Measurements from ENCODE around the gene MPL.

MPL gene

GRCh38 chr1:43306688-43307457, 30.7 kb upstream of the MPL start:
- DNase-seq = no peak

DNA sequence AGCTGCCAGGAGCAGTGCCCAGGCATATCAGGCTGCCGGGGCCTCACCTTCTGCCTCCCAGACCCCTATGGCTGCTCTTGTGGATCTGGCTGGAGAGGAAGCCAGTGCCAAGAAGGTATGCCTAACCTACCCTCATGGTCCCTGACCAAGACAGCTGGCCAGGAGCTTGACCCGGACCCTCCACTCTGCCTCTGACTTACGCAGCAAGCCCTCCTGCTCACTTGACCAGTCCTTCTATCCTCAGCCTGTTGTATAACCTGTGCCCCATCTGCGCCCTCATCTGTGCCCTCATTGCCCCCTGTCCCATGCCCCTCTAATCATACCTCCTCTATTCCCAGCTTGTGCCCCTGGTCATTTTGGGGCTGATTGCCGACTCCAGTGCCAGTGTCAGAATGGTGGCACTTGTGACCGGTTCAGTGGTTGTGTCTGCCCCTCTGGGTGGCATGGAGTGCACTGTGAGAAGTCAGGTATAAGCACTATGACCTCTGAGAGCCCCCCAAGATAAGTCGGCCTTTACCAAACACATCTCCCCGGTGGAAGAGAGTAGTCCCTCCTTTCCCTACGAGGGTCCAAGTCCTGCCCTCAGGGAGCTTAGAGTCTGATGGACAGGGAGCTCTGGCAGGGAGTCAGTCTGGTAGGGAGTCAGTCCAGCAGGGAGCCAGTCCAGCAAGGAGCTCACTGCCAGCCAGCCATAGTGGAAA, 30.0 kb upstream of the MPL start:
- DNase-seq = no peak

- no peak for DNase-seq
Measured at GRCh38 chr1:43308635-43309404, 28.8 kb upstream of the MPL start.

DNA sequence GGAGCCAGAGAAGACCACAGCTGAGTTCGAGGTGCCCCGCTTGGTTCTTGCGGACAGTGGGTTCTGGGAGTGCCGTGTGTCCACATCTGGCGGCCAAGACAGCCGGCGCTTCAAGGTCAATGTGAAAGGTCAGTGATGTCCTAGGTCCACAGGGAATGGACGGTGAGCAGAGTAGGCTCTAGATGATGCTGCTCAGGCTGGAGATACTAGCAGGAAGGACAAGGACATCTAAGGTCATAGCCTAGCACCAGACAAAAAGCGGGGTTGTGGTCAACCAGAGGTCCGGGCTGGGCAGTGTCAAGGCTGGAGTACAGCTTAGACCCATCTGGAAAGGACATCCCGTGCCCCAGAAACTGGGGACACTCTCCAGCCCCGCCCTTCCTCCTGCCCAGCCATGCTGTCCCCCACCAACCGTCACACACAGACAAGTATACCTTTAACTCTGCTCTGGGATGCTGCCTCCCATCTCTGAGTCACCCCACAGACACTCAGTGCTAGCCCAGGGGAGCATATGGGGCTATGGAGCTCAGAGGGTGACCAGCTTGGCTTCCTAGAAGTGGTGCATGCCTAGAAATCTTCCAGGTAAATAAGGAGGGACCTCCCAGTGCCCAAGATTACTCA, 28.1 kb upstream of the MPL start:
- DNase-seq = no peak

- no peak for DNase-seq
Measured at GRCh38 chr1:43311521-43311920, 26.1 kb upstream of the MPL start.

DNA sequence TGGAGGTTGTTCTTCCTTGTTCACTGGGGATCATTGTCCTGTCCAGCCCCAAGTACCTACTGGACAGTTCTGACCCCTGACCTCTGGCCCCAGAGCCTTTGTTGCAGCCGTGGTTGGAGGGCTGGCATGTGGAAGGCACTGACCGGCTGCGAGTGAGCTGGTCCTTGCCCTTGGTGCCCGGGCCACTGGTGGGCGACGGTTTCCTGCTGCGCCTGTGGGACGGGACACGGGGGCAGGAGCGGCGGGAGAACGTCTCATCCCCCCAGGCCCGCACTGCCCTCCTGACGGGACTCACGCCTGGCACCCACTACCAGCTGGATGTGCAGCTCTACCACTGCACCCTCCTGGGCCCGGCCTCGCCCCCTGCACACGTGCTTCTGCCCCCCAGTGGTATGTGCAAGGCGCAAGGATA, 25.4 kb upstream of the MPL start:
- no peak for DNase-seq

DNA sequence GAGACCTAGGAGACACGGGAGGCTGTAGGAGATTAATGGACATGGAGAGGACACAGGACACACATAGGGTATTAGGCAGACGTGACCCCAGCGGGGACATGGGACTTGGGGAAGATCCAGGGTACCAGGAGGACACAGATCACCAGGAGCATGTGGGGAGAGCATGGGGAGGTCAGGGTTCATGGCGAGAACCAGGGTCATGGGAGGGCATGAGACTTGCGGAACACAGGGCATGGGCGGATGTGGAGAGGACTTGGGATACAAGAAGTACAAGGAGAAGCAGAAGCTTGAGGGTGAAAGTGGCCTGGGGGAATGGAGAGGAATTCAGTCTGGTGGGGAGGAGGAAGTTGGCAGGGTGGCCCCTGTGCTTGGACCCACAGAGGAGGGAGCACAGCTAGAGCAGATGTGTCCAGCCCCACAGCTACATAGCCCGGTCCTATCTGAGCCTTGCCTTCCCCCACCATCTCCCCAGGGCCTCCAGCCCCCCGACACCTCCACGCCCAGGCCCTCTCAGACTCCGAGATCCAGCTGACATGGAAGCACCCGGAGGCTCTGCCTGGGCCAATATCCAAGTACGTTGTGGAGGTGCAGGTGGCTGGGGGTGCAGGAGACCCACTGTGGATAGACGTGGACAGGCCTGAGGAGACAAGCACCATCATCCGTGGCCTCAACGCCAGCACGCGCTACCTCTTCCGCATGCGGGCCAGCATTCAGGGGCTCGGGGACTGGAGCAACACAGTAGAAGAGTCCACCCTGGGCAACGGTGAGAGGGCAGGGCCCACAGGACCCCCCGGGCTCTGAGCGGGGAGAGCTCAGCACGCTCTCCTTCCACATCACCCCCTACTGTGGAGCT, 24.7 kb upstream of the MPL start:
- DNase-seq = no peak

- DNase-seq = no peak
Measured at GRCh38 chr1:43313771-43314170, 23.8 kb upstream of the MPL start.

DNA sequence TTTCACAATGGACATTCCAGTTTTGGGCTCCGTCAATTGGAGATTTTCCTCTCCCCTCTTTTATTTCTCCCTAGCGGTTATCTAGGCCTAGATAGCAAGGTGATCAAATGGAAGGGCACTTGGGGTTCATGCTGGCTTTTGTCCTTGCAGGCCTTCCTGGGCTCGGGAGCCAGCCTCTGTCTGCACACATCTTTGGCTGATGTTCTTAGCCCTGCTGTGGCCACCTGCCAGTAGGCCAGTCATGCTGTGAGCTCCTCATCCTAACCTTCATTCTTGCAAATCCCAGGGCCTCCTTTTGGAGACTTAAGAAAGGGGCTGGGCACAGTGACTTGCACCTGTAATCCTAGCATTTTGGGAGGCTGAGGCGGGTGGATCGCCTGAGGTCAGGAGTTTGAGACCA, 23.4 kb upstream of the MPL start:
- DNase-seq = no peak

- no peak for DNase-seq
Measured at GRCh38 chr1:43315481-43315880, 22.1 kb upstream of the MPL start.

DNA sequence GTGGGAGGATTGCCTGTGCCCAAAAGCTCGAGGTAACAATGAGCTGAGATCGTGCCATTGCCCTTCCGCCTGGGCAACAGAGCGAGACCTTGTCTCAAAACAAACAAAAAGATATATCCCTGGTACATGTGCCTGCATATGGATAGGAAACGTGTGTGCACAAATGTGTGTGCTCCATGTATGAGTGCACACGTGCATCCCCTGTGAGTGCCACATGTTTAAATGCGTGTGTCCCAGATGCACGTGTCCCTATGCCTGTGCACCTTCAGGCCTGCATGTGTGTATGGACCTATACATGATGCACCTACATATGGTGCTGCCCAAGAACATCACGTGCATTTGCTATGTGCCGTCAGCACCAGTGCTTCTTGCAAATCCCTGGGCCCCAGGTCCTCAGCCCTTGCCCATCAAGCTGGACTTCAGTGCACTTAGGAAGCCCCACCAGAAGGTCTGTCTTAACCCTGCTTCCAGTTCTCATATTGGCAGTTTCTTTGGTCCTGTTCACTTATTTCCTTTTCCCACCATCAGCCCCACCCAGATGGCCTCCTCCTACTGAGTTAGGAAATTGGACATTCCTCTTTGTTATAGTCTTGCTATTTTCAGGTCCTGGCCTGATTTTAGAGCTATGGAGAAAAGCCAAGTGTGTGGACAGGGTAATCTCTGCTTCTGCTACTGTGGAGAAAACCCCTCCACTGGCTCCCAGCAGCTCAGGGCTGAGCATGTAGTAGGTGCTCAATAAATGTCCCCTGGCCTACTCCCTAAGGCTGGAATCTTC, 21.5 kb upstream of the MPL start:
- no peak for DNase-seq

DNA sequence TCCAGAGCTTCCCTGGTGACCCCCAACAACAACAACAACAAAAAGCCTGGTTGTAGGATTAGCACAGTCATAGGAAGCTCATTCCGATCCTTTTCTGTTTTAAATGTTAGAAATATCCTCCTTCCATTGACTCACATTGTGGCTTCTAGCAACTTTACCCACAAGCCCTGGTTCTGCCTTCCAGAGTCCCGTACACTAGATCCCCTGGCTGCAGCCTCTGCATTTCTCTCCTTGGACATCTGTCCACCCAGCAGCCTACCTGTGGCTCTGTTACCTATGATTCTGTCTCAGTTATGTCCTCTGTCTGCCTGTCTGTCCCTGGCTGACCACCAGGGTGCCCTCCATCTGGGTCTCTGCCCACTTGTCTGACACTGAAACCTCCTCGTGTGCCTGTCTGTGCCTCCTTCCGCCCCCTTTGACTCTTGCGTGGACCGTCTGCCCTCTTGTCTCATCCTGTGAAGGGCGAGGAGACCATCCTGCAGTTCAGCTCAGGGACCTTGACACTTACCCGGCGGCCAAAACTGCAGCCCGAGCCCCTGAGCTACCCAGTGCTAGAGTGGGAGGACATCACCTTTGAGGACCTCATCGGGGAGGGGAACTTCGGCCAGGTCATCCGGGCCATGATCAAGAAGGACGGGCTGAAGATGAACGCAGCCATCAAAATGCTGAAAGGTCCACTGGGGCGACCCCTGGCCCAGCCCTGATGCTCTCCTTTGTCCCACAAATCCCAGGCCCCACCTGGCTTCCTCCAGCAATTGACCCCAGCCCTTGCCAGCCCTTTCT, 20.7 kb upstream of the MPL start:
- DNase-seq = no peak

DNA sequence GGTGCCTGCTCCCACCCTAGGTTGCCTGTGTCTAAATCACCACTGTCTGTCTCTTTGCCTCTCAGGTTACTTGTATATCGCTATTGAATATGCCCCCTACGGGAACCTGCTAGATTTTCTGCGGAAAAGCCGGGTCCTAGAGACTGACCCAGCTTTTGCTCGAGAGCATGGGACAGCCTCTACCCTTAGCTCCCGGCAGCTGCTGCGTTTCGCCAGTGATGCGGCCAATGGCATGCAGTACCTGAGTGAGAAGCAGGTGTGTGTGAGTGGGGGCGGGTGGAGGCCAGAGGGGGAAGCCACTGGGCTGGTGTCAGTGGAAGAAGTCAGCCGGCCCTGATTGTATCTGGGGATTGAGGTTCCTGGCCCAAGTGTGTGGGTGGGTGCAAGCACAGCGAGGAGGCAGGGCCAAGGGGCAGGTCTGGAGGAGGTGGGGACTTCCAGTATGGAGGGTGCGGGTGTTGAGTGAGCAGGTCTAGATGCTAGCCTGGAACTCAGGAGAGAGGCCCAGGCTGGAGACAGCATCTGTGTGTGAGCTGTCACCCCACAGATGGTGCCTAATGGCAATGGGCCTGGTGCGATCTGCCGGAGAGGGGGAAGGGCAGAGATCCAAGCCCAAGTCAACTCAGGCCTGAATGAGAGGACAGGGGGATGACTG, 19.7 kb upstream of the MPL start:
- DNase-seq = no peak

DNA sequence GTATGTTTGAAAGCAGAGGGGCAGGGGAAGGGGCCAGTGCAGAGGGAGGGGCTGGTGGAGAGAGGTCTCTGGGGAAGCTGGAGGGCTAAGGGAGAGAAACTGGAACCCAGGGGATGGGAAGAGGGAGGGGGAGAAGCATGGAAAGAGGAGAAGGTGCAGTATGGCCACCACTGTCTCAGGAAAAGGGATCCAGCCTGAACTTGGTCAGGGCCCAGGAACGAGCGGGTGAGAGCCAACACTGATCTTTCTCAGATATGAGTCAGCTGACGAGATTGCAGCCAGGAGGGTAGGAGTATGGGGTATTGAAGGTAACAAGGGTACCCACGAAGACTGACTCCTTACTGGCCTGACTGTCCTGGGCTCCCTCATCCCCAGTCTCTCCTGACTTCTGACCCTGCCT, 18.8 kb upstream of the MPL start:
- DNase-seq = no peak

DNA sequence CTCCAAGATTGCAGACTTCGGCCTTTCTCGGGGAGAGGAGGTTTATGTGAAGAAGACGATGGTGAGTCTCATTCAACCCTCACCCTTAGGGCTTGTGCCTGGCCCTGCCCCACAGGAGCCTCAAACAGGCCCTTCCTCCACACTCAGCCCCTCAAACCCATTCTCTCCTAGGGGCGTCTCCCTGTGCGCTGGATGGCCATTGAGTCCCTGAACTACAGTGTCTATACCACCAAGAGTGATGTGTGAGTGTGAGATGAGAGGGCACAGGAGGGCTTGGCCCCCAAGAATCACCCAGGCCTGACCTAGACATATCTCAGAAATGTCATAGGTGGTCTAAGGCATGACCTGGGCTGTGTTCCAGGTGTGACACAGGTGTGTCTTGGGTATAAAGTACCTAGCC, 18.3 kb upstream of the MPL start:
- DNase-seq = no peak

DNA sequence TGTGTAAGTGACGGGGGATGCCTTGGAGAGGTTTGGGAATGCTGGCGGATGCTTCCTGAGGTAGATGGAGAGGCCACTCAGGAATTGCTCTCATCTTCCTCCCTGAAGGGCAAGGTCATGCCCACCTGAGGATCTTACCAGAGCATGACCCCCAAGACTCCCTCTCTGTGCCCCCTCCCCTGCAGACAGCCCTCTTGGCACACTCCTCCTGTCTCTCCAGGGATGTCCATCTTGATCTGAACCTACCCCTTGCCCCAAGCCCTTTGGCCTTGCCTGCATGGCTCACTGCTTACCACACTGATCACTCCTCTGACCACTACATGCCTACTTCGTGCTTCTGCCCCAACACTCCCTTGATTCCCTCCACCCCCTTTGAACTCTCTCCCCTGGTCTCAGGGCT, 17.9 kb upstream of the MPL start:
- DNase-seq = no peak

- DNase-seq = no peak
Measured at GRCh38 chr1:43321331-43321891, 16.2 kb upstream of the MPL start.

- DNase-seq = no peak
Measured at GRCh38 chr1:43322506-43322905, 15.1 kb upstream of the MPL start.

DNA sequence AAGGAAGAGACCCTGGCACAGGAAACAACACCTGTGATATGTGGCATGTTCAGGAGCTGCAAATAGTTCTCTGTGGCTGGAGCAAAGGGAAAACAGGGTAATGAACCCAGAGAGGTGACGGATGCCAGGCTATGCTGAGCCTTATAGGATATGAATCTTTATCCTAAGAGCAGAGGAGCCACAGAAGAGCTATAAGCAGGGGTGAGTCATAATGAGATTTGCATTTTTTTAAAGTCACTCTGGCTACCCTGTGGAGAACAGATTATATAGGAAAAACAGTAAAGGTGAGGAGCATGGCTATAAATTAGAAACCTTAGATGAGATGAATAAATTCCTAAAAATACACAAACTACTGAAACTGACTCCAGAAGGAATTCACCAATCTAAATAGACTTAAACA, 12.8 kb upstream of the MPL start:
- no peak for DNase-seq

DNA sequence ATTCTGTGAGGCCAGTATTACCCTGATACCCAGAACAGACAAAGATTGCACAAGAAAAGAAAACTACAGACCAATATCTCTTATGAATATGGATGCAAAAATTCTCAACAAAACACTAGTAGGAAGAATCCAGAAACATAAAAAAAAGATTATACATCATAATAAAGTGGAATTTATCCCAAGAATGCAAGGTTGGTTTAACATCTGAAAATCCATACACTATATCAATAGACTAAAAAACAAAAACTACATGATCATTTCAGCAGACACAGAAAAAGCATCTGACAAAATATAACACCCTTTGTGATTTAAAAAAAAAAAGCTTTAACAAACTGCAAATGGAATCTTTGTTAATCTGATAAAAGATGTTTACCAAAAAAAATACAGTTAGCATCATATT, 12.2 kb upstream of the MPL start:
- DNase-seq = no peak
